Measurements from ENCODE around the gene FCER1A.

FCER1A gene

DNA sequence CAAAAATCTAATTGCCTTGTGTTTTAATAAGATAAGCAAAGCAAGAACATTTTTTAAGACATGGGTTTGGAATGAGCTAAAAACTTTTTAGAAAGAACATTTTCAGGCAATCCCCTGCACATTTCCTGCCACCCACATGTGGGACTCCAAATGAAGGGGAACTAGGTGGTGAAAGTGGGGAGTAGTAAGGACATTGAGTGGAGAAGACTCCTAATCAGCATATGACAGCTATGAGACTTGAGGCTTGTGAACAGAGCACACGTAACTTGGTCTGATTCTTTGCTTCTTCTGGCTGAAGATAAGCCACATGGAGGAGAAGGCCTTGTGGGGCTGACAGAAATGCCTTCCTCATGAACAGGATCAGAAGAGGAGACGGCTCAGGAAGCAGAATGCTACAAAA is 50.3 kb downstream of the FCER1A start:
- H3K9me3 ChIP-seq (ENCODE audit: severe bottlenecking): peaks cover 11% of the 10 kb centered on the region
- peaks cover 26% of the 10 kb centered on the region for H3K27me3 ChIP-seq (ENCODE audit: insufficient read depth, low read depth, severe bottlenecking)
- H3K36me3 ChIP-seq: no peaks in the 10 kb centered on the region
- H3K27ac ChIP-seq: no peak overlapping the region
- no peak for DNase-seq
- no peak overlapping the region for H3K4me3 ChIP-seq (ENCODE audit: low read depth, low read length)
- TF ChIP-seq, protein P1, sequence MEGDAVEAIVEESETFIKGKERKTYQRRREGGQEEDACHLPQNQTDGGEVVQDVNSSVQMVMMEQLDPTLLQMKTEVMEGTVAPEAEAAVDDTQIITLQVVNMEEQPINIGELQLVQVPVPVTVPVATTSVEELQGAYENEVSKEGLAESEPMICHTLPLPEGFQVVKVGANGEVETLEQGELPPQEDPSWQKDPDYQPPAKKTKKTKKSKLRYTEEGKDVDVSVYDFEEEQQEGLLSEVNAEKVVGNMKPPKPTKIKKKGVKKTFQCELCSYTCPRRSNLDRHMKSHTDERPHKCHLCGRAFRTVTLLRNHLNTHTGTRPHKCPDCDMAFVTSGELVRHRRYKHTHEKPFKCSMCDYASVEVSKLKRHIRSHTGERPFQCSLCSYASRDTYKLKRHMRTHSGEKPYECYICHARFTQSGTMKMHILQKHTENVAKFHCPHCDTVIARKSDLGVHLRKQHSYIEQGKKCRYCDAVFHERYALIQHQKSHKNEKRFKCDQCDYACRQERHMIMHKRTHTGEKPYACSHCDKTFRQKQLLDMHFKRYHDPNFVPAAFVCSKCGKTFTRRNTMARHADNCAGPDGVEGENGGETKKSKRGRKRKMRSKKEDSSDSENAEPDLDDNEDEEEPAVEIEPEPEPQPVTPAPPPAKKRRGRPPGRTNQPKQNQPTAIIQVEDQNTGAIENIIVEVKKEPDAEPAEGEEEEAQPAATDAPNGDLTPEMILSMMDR (IDR thresholded peaks at IDR 0.05; ENCODE audit: low read depth, low read length): no peak

All from WERI-Rb-1 (cell line).